HG03095 (cell line): ENCODE data around the gene BLID.

Experiments
- ATAC-seq: cut with Tn5 transposase; IDR thresholded peaks from one replicate; pipeline ENCODE4 v1.9.1; 2021; ENCODE audit warnings: moderate library complexity; ENCODE audit not compliant: unreplicated experiment

BLID gene

GRCh38 chr11:122107045-122107444 is 9.0 kb downstream of the BLID start:
- ATAC-seq, result no peak

DNA sequence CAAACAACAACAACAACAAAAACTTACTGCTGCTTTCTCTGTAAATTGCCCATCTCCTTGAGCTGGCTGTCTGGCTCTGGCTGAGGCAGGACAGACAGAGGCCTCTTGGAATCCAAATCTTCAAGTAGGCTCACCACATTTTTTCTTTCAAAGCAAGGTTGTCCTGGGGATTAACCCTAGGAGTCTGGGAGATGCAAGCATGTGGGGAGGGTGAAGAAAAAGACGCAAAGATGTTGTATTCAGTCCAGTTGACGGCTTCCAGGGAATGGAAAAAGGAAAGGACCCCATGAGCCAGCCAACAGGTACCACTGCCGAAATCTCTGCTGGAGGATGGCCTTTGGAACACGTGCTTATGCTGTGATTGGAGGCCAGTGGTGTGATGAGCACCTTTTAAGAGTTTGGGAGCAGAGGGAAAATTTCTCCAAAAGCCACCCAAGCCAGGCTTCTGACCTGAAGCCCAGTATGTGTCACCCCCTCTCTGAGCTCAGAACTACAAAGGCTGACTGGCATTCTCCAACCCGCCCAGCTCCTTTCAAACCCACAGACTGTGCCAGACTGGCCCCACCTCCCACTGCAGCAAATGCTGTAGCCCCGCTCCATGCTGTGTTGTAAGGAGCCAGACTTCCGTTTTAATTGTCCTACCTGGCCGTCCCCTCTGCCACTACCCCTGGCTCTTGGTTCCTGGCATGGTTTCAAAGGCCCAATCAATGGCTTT is 10.8 kb downstream of the BLID start:
- no peak for ATAC-seq

GRCh38 chr11:122104341-122104740 is 11.7 kb downstream of the BLID start:
- no peak for ATAC-seq

DNA sequence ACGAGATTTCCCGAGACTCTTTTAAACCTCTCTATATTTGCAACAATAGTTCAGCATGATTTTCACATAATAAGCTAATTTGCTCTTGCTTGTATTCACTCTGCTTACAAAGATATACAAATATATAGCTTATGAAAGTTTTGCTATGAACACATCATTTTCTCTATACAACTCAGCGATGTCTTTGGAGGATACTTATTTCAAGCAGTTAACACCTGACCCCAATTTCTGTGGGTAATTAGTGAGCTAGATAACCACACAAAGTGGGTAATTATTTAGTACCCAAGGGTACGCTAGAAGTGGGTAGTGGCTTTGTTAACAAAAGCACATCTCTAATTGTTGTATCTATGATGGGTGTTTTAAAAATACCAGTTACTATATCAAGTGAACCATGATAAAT is 12.3 kb downstream of the BLID start:
- no peak for ATAC-seq

DNA sequence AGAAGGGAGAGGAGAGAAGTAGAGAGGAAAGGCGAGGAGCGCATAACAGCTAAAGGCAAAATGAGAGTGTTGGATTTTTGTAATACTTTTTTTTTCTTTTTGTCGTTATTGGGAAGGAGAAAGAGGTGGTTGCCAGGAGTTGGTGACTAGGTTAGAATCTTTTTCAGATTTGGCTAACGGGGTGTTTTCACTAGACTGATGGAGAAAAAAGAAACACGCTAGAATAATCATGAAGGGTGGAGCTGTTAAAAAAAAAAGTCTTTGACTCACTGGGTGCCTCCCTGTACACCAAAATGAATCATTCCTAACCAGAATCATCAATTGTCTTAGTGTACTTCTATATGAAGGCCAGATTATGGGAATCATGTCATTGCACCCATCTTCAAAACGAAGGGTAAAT is 12.7 kb downstream of the BLID start:
- no peak for ATAC-seq

- ATAC-seq, result no peak
Measured at GRCh38 chr11:122102426-122102825, 13.6 kb downstream of the BLID start.

GRCh38 chr11:122101625-122102291 is 14.3 kb downstream of the BLID start:
- no peak for ATAC-seq

GRCh38 chr11:122100756-122101080 is 15.3 kb downstream of the BLID start:
- no peak for ATAC-seq

DNA sequence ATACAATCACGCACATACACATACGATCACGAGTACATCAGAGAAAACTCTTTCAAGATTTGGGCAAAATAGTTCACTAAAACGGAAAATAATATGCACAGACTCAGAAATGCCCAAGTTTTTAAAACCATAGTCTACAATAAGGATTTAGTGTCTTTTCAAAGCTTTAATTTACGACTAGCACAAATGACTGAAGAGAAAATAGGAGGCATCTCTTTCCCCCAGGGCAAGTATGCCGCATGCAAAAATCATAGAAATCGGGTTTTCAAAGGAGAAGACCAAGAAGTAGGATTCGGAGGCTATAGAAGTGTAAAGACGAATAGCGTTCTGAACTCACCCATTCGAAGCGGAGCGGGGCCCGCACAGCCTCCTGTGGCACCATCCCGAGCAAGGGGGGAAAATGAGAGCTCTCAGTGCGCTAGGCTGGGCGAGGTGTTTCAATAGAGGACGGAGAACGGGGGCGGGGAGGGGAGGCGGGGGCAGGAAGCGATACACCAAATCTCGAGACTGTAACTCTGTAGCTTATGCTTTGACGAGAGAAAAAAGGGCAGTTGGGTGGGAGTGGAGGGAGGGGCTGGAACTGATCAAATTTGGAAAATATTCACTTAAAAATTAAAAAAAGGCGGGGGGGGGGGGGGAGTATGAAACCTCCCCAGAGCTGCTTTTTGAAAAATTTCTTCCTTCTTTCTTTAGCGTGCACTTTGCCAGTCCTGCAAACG is 15.8 kb downstream of the BLID start:
- ATAC-seq, result no peak

GRCh38 chr11:122099374-122100036 is 16.5 kb downstream of the BLID start:
- ATAC-seq, result no peak

DNA sequence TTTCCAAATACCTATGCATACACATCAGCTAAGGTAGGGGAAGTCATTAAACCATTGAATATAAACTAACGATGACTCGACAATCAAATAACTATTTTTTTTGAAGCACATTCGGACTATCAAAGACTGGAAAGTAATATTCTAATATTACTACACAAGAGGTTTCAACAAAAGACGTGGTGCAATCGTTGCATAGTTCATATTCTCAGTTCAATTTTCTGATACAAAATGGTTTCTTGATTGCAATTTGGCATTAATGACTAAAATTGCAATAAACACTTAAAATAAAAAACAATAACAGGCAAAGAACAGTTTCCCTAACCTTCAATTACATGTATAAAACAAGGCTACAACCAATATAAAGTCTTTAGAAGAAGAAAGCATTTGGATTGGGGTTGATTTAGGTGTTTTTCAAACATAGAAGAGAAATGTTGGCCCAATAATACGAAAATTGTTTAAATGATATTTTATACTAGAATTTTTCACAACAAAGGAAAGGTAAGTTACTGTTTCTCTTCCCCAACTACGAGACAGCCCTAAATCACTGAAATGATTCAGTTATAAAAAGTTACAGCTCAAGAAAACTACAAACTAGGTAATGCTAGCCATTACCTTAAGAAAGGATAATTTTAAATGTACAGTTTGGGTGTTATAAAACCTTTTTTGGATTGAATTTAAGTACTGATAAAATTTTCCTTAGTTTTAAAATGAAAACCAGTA is 17.6 kb downstream of the BLID start:
- ATAC-seq, result no peak

DNA sequence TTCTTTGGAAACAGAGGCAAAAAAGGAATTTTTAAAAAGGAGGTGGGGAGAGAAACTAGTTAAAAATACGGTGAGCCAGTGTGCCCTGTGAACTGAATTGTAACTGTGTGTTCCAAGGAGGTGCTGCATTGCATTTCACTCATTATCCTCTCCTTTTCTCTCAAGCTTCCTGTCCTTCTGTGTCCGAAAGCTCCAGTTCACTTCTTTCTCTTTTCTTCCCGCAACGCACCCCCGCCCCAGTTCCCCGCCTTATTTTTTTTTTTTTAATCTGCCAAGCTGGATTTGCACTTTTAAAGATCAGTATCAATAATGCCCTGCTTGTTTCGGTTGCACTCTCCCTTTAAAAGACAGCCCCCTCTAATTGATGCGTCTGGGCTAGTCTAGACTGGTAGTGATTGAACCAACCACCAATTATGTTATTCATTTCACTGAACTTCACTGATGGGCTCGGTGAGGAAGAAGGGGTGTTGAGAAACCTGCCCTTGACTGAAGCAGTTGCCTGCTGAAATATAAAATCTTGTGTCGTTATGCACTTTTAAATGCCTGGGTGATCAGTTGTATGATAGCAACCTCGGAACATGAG is 18.5 kb downstream of the BLID start:
- ATAC-seq, result no peak

- ATAC-seq, result no peak
Measured at GRCh38 chr11:122096272-122097112, 19.5 kb downstream of the BLID start.

- ATAC-seq, result no peak
Measured at GRCh38 chr11:122095681-122096262, 20.2 kb downstream of the BLID start.

DNA sequence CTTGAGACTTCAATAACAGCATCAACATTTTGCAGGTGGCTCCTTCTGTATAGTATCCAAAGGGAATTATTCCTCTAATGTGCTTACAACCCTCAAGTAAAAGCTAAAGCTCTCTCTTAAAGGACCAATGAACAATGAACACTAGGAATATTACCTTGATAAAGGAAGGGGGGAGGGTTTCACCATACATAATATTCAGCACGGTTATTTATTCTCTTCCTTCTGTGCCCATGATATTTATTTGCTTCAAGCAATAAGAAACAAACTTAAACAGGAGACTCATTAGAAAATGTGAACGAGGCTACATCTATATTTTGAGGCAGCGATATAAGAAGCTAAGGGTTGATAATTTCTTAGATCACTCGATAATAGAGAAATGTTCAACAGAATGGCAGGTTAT is 21.2 kb downstream of the BLID start:
- ATAC-seq, result no peak

GRCh38 chr11:122093731-122094275 is 22.2 kb downstream of the BLID start:
- ATAC-seq, result no peak

DNA sequence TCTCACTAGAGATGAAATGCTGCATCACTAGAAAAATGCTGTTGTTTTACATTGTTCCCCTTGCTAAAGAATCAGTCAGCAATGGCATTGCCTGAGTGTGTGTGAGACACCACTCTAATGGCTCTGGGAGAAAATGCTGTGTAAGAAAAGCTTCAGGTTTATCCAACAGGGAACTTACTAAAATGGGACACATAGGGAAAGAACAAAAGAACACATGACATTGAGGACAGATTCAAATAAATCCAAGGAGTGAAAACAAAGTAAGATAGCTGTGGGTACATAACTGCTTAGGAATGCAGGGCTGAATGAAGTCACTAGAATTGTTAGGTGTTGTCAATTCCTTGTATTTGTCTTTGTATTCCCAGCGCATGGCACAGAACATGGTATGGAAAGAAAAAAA is 24.2 kb downstream of the BLID start:
- ATAC-seq, result no peak

GRCh38 chr11:122089111-122089510 is 26.9 kb downstream of the BLID start:
- ATAC-seq, result no peak

DNA sequence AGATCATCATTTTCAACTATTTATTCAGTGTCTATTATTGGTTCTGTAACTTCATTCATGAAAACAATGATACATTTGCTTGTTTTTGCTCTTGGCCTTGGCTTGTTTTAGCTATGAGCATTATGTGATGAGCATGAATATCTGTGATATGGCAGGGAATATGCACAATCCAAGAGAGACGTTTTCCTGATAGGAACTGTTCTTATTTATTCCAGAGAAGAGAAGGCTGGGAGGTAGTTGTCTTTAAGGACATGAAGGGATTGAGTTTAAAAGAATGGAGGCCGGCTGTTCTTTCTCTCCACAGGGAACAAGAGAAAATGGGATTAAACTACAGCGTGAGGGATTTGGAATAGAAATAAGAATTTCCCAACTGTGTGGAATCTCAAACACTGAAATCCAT is 30.3 kb downstream of the BLID start:
- no peak for ATAC-seq
